GM23248 (cell line): ENCODE measurements around the gene OR2T12.
"Not testable (repeated sequence)": the region's sequence is repeated elsewhere in the genome, so short reads cannot be mapped to it uniquely, and the experiment has no call there.

Experiments used
- EZH2 ChIP-seq: fragments of 200-600 bp; sonication (generic); IDR thresholded peaks from 2 replicates; pipeline ENCODE4 v1.6.1; 2018; ENCODE audit warnings: antibody characterized with exemption, mild to moderate bottlenecking; ENCODE audit not compliant: insufficient read depth, poor library complexity, severe bottlenecking
- EZH2phosphoT487 ChIP-seq: fragments of 200-600 bp; sonication (generic); IDR thresholded peaks from 2 replicates; pipeline ENCODE4 v1.6.1; 2018; ENCODE audit warnings: antibody characterized with exemption, moderate library complexity, mild to moderate bottlenecking, low read depth; ENCODE audit not compliant: insufficient read depth

DNA sequence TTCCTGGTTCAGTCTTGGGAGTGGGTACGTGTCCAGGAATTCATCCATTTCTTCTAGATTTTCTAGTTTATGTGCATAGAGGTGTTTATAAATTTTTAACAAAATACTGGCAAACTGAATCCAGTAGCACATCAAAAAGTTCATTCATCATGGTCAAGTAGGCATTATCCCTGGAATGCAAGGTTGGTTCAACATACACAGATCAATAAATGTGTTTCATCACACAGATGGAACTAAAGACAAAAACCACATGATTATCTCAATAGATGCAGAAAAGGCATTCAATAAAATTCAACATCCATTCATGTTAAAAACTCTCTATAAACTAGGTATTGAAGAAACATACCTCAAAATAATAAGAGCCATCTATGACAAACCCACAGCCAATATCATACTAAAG, 43.9 kb downstream of the OR2T12 start:
- not testable (repeated sequence) for TF ChIP-seq EZH2, EZH2phosphoT487
